ENCODE measurements around the gene HAUS6.
"Not testable (repeated sequence)": the region's sequence is repeated elsewhere in the genome, so short reads cannot be mapped to it uniquely, and the experiment has no call there.

HAUS6 gene

DNA sequence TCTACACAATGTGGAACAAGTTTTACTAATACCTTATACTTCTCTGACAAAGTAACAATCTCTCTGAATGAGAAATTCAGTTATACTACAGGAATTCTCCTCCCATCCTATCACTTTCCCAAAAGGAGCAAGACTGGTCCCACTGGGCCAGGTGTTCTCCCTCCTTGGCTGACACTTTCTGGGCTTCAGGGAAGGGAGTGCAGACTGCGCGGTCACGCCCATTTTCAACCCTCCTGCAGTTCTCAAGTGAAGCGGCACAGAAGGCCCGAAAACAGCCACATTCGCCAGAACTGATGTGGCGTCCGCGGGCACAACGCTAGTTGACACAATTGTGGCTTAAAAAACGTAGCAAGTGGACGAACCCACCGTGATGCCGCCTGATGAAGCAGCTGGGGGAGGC, 70.3 kb downstream of the HAUS6 start:
- no peak for DNase-seq

DNA sequence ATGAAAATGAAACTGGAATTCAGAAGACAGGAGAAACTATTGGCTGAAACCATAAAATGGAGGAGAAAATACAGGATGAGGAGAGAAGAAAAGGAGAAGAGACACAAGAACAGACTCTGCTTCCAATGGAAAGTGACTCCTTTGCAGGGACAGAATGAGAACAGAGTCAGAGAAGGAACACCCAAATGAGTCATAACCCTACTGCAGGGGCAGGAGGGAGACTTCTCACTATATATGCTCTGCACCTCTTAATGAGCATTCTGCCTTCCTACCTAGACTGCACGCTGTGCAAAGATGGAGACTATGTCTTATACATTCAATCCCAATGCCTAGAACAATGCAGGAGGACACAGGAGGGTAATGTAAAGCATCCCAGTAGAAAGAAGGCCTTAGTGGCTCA, 71.8 kb downstream of the HAUS6 start:
- DNase-seq: no peak

DNA sequence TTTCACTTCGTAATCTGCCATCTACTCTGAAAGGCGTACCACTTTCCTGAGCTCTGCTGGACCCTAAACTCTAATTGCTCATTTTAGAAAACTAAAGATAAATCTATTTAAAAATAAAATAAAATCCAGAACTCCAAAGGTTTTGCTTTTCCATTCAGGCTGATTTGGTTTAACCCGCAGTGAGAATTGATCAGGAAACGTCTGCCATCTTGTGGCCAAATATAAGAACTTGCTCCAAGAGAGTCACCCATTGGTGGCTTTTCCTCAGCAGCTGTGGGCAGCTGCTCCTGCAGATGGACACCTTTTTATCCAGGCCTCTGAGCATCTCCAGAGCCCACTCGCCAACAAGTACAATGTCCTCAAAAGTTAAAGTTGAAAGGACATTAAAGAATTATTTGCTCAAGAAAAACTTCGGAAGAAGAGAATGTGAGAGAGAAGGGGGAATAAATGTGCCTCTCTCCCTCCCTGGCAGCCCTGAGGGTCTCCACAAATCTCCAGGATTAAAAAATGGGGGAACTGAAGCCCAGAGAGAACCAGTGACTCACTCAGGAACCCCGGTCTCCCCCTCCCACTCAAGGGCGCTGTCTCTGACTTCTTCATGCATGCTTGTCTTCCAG, 73.8 kb downstream of the HAUS6 start:
- peak; percentile 66 for DNase-seq

DNA sequence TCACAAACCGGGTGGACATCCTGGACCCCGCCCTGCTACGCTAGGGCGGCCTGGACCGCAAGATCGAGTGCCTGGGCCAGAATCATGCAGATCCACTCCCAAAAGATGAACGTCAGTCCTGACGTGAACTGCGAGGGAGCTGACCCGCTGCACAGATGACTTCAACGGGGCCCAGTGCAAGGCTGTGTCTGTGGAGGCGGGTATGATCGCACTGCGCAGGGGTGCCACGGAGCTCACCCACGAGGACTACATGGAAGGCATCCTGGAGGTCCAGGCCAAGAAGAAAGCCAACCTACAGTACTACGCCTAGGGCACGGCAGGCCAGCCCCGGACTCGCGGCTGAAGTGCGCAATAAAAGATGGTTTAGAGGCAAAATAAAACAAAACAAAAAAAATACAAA, 74.9 kb downstream of the HAUS6 start:
- DNase-seq: no peak

DNA sequence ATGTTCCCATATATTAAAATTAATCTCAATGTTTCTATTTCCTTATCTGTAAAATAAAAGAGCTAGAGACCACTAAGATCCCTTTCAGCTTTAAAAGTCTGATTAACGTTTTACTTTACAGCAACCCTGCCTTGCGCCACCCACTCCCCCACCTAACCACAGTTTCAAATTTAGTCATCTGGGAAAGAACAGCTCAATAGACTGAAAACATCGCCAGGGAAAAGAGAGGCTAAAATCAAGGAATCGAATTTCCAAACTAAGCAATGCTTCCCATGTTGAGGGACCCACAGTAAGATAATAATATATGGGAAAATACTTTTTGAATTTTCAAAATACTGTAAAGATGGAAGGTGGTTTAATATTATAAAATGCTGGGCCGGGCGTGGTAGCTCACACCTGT, 76.3 kb downstream of the HAUS6 start:
- no peak for DNase-seq

DNA sequence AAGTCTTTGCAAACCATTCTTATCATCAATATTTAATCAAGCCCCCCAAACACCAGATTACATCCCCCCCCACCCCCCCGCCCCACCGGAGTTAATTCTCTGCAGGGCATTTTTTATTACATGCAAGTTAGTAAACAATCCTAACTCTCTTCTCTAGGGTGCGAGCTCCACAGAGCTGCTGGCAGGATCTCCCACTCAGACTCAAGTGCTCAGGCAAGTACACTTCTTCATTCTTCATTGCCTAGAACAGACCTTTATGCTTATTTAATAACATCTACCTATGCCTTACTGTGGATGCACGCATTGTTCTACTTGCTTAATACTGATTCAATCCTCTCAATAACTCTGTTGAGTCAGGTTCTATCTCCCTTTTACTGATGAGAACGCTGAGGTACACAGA, 79.6 kb downstream of the HAUS6 start:
- peak; percentile 15 for DNase-seq

DNA sequence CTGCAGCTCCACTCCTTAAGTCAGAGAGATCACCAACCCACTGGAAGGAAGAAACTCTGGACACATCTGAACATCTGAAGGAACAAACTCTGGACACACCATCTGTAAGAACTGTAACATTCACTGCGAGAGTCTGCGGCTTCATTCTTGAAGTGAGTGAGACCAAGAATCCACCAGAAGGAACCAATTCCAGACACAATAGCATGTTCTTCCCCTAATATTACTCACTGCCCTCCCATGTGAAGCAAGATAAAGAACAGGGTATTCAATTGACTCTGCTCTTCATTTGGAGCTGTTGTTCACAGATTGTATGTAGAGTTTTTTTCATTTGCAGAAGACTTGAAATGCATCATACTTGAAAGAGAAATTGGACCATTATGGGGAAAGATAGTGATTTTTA, 80.5 kb downstream of the HAUS6 start:
- DNase-seq: no peak

DNA sequence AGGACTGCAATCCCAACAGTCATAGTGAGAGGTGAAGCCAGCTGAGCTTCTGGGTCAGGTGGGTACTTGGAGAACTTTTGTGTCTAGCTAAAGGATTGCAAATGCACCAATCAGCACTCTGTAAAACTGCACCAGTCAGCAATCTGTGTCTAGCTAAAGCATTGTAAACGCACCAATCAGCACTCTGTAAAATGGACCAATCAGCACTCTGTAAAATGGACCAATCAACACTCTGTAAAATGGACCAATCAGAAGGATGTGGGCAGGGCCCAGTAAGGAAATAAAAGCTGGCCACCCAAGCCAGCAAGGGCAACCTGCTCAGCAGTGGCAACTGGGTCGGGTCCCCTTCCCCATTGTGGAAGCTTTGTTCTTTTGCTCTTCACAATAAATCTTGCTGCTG, 81.1 kb downstream of the HAUS6 start:
- DNase-seq: not testable (repeated sequence)

DNA sequence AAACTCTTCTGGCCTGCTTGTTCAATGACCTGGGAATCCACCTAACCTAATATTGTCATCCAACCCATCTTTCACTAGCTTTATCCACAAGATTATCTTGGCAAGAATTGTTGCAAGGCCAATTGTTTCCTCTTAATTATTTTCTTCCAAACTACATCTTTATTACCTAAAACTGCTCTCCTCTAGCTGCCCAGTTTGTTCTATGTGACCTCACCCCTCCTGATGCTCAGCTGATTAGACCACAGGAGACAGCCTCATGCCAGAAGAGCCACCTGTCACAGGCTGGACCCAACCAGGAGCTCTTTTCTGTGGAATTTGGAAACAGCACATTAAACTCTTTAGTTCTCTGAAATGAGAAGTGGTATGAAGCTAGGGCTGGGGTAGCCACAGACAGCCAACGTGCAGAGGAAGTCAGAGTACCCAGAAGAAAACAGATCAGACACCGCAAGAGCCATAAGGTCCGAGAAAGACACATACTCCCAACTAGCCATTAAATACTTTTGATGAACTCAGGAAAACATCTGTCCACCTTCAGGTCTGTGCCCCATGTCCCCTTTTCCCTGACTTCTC, 81.7 kb downstream of the HAUS6 start:
- DNase-seq: no peak

DNA sequence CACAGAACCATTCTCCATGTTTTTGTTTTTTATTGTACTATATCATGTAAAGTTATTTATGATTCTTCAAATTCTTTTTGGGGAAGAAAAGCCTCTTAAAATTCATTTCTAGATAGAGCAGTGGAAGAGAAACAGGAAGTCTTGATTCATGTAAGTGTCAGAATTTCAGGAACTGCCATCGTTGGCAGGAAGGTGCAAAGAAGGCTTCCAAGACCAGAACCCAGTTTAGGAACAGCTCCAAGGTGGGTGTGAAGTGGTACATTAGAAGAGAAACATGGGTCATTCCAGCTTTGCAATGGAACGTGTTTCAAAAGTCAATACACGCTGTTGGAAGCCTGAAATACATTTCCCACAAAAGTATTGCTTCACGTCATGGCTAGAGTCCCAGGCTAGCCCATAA, 84.5 kb downstream of the HAUS6 start:
- DNase-seq: no peak

DNA sequence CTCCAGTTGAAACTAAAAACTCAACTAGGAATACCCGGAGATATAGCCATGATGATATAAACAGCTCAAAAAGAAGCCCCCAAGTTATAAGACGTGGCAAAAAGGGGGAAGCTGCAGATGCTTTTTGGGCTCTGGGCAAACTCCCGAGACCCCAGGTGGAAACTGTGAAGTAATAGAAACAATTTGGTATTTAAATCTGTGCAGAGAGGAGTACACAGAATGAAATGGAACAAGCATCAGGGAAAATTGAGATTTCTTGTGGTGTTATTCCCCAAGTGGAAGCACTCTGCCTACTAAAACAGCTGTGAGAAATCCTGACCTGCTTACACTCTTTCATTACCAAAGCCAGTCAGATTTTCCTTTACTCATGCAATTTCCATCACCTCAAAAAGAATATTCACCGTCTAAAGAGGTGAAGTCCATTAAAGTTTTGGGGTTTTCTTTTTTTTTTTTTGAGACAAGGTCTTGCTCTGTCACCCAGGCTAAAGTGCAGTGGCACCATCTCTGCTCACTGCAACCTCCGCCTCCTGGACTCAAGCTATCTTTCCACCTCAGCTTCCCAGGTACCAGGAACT, 93.2 kb downstream of the HAUS6 start:
- no peak for DNase-seq

Data from NCI-H510A treated with DMSO at 0.1 percent for 48 hours (cell line).